Inflammatory macrophage (primary cell): ENCODE measurements around the gene FOXF1.
A peak's percentile ranks its signal among the peaks of the same experiment; 100 is the strongest.

Source experiments
- DNase-seq, 2 donors: peaks; one replicate each; pipeline ENCODE4 v3.0.0-alpha.2; 2020 to 2022

Gene FOXF1

DNA sequence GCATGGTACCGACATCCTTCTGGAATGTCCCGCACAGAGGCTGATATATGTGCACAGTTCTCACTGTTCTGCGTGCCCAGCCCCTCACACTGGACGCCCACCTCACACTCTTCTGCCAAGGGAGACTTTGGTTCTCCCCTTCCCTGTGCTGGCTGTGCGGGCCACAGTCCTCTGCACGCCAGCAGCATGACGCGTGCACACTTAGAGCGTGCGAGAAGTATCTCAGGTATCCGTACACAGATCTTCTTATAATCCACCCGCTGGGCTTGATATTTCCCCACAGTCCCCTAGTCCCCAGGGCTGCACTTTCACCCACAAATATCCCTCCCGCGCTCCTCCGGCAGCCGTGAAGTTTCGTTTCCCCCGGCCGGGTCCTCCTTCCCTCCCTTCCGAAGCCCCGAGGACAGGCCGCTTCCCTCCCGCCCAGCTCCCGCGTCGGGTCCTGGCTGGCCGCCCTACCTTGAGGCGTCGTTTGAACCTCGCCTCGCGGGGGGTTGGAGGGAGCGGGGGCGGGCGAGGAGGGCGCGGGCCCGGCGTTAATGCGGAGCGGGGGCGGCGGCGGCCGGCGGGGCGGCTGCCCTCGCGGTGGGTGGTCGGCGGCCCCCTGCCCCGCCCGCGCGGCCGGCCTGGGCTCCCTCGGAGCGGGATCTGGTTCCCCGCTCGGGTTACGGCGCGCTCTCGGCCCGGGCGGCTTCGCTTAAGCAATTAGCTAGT lies 5.0 kb upstream of the FOXF1 start:
- DNase-seq = no peak

DNA sequence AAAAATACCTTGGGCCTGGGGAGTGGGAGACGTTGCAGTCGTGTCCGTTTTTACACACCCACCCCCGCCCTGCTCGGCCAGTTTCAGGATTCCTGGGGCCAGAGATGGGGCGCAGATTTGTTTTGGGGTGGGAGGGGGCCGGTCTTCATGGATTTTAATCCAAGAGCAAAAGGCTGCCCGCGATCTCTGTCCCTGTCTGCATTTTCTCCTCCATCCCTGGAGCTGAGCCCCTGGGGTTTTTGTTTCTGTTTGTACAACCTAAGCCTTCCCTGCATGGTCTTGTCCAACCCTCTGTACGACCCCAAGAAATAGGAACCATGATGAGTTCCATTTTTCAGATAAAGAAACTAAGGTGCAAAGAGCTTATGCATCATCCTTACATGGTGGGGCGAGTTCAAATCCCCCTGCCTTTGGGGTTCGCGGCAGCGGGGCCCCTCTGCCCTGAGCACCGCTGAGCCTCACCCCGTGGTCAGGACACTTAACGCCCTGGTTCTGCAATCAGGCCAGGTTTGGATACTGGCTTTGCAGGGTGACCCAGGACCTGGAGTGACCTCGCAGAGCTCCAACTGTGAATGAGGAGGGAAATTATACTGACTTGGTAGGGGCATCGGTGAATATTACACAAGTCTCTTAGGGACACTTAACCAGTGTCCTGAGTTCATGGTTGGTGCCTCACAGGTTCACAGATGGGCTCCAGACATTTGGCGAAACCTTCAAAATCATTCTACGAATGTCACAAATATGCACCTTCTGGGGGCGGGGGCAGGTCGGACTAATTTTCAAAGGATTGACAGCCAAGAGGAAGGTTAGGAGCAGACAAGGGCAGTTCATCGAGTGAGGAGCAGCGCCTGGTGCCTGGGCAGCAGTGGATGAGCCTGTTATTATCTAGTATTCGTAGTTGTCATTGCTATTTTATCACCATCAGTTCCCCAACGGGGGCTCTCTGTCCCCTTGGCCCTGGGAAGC lies 4.1 kb upstream of the FOXF1 start:
- no peak for DNase-seq

DNA sequence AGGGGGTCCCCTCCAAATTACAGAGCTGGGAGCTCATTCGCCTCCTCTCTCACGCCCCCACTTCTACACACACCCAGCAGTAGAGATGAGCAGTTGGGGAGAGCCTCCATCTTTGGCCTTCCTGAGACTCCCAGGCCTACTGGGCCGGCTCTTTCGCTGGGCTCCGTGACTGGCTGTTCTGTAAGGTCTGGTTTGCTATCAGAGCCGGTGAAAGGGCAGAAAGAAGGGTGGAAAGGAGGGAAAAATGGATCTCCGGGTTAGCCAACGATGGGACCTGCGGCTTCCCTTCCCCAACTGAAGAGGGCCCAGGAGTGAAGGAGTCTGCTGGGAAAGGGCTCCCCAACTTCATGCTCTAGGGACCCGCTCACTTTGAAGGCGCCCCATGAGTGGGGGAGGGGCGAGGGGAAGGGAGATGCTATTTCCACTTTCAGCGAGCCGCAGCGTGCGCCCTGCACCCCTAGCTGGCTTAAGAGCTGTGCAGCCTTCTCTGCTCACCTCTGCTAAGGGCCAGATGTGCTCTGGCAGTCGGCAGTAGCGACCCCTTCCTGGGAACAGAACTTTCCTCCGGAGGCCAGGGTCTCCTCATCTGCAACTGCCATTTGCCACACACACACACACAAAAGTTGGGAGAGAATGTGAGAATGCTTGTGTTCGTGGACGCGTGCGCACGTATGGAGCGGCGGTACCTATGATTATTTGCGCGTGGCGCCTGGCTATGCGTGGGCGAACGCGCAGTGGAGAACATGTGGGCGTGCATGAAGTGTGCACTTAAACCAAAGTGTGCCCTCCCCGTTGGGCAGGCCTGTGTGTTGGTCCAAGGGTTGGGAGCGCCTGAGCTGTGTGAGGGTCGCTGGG lies 2.9 kb upstream of the FOXF1 start:
- DNase-seq = no peak

DNA sequence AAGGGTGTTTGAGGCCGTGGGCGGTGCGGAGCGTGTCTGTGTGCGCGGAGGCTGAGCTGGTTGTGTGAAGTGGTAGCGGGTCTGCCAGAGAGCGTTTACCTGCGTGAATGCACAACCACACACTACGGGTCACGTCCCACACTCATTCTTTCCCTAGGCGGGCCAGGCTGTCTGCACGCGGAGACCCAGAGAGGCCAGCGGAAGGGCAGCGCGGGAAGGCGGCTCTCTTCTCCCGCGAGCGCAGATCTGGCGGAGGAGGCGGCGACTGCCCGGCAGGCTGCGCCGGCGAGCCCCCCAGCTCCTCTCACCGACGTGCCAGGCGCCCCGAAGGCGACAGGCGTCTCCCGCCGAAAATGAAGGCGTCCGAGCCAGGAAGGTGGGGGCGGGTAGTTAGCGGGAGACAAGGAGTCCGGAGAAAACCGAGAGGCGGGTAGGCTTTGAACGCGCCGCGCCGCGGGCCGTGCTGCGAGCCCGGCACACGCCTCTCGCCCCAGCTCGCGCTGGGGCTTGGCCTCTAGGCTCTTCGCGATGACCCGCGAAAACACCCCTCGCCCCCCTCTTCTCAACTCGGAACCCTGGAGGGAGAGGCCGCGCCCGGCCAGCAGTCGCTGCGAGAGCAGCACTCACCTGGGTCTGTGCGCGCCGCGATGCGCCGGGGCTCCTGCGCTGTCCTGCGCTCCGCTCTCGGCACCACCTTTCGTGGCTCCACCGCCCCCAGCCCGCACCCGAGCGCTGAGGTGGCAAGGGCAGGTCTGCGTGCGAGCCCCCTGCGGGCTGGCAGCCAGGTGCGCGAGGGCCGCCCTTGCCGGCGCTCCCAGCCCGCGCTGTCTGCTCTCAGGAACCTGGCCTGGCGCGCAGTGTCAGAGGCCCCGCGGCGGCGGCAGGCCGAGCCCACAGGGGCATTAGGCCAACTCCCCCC lies 2.0 kb upstream of the FOXF1 start:
- DNase-seq = no peak

DNA sequence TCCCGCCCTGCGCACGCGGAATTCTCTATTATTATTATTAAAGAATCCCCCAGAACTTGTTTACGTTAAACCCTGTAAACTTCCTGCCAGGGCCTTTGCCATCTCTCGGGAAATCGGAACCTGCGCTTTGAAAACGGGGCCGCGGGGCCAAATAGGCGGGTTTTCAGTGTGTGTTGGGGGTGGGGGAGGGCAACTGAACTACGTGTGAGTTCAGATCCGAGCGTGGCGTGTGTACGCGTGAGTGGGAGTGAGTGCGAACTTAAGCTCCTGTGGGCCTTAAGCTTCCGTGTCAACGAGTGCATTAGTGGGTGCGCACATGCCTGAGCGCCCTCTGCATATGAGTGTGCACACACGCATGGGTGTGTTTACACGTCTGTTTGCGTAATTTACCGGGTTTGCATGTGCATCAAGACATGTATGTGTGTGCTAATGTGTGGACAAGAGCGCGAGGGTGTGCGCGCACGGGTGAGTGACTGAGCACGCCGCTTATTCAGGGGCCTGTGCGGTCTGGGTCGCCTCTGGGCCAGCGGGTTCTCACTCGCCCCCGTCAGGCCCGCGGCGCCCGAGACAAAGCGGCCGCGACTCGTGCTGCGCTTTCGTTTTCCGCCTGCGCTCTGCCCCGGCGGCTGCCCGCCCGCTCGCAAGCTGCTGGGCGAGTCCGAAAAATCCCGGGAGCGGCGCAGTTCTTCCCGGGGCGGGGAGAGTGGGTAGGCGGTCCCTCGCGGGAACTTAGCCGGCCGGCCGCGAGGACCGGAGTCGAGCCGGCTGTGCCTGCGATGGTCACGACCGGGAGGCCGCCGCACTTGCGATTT lies 1.2 kb upstream of the FOXF1 start:
- DNase-seq = peak in 1 of 2 donors; percentile 35

DNA sequence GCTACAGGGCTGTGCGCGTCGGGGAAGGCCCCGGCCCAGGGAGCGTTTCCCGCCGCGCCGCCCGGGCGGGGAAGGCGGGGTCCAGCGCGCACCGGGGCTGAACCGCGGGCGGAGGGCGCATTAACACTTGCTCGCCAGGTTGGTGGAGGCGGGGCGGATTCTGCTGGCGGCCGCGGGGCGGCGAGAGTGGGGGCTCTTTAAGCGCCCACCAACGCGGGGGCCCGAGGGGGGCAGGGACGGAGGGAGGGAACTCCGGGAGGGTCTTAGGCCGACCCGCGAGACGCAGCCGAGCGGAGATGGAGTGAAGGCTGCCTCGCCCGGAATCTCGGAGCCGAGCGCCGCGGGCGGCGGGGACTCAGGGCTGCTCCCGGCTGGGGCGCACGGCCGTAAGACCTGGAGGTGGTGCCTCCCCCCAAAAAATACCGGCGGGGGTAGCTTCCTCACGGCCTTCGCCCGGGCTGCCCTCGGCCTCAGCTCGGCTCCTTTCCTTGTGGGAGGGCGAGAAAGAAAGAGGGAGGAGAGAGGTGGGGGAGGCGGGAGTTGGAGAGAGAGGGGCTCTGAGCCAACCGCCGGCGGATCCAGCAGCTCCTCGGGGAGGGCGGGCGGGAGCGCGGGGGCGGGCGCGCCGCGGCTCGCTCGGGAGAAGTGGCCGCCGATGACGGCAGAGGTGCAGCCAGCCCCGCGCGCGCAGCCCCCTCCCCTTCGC lies 415 bp upstream of the FOXF1 start:
- DNase-seq = no peak

DNA sequence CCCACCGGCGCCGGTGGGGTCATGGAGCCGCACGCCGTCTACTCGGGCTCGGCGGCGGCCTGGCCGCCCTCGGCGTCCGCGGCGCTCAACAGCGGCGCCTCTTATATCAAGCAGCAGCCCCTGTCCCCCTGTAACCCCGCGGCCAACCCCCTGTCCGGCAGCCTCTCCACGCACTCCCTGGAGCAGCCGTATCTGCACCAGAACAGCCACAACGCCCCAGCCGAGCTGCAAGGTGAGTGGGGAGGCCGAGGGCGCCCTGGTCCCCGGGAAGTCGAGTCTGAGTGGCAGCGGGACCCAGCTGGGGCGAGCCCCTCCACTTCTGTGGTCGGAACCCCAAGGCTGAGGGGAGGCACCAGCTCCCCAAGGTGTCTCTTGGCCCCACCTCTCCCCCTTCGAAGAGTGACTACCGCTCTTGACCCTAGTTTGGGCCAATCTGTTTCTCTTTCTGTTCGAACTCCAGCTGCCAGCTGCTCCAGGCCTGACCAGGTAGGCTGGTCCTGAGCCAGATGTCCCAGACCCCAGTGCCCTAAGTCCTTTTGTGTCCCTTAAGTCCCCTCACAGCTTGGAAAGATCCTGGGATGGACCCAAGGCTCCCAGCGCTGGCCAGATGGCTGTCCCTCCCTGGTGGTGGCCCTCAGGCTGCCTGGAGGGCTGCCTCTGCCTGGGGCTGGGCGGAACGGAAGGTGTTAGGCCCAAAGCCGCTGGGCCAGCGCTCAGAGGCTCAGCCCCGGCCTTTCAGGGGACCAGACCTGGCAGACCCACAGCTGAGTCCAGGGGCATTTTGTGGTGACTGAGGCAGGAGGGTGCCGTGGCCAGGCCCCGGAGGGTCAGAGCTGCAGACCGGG lies 1.2 kb downstream of the FOXF1 start:
- DNase-seq = no peak

DNA sequence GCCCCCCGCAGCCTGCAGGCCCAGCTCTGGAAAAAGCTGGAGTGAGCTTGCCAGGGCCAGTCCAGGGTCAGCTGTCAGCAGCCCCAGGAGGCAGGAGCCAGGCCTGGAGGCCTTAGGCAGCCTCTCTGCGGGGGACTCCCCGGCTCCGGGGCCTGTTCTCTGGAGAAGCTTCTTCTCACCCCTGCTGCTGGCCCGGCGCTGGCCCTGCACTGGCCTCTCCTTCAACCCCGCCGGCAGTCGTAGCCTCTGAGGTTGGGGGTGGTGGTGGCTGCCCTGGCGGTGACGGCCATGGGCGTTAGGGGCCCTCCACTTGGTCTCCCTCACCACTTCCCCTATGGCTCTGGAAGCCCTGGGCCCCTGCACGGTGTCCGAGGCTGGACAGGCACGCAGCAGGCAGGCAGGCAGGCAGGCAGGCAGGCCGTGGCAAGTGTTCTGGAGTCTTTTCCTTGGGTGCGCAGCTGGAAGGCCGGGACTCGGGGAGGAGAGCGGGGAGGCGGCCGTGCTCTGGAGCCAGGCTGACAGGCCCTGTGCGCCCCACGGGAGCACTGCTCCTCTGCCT lies 2.1 kb downstream of the FOXF1 start:
- no peak for DNase-seq

- no peak for DNase-seq
Observed at GRCh38 chr16:86512860-86513470, 2.6 kb downstream of the FOXF1 start.

- DNase-seq = no peak
Observed at GRCh38 chr16:86513471-86514277, 3.3 kb downstream of the FOXF1 start.

DNA sequence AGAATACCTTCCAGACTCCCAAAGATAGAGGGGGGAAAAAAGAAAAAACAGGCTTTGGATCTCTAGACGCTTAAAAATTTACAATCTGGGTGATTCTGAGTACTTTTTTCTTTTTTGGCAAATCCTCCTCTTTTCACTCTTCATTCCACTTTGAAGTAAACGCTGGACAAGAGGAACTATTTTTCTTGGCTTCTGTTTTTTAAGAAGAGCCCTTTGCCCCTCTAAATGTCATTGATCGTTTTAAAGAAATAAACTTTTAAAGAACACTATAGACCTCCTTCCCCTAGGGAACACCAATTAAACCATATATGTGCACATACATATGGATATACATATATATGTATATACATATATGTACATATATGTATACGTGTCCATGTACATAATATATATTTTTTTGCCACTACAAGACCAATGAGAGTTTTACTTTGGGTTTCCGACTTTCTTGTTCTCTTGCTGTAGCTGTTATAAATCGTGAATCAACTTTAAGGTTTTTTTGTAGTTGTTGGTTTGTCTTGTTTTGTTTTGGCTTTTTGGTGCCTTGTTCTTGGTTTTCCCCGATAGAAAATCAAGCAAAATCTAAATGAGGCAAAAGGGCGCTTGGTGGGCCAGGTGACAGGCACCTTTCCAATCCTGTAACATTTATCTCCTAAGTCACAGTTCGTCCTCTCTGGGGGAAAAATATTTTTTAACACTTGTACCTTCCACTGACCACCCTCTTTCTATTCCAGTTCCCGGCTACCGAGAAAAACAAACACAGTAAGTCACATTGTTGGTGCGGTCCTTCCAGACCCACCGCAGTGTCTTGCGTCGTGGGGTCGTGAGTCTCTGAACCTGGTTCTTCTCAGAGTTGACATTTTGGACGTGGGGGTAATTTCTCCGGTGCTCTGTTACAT lies 4.4 kb downstream of the FOXF1 start:
- no peak for DNase-seq

DNA sequence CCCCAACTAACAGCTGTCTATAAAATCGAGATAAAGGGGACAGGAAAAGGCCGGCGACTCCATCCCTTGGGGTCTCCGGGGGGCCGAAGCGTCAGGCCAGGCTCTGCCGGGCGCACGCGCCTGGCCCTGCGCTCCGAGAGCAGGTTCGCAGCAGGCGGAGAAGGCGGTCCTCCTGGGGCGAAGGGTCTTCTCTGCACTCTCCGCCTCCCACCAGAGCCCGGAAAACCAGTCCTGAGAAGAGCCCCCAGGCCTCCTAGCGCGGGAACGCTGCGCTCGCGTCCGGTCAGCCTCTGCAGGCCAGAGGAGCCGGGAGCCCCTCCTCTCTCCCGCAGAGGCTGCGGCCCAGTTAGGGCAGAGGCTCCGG lies 5.1 kb downstream of the FOXF1 start:
- DNase-seq = no peak

- DNase-seq = no peak
Observed at GRCh38 chr16:86515777-86516622, 5.7 kb downstream of the FOXF1 start.

DNA sequence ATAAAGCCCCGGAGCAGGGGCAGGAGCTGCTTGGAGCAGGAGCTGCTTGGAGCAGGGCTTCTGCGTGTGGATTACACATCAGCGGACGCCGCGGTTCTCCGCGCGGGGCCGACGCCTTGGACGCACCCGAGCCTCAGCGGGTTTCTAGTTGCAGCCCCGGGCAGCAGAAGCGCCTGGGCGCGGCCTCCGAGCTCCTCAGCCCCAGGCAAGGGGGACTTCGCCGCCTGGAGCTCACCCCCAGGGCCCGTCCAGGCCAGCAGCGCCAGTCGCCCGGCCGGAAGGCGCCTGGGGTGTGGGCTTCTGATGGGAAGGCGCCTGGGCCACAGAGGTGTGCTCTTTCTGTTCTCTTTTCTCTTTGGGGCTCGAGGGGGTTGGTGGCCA lies 6.3 kb downstream of the FOXF1 start:
- no peak for DNase-seq

- DNase-seq = no peak
Observed at GRCh38 chr16:86517033-86517432, 6.7 kb downstream of the FOXF1 start.
